HG02759 (cell line): Measurements from ENCODE around the gene MAP3K9.
"Not testable (repeated sequence)": the region's sequence is repeated elsewhere in the genome, so short reads cannot be mapped to it uniquely, and the experiment has no call there.

Source experiments
- ATAC-seq: cut with Tn5 transposase; IDR thresholded peaks from one replicate; pipeline ENCODE4 v1.9.1; 2021; ENCODE audit warnings: mild to moderate bottlenecking, moderate library complexity; ENCODE audit not compliant: unreplicated experiment

The MAP3K9 gene

GRCh38 chr14:70726651-70727375, 82.5 kb downstream of the MAP3K9 start:
- no peak for ATAC-seq

DNA sequence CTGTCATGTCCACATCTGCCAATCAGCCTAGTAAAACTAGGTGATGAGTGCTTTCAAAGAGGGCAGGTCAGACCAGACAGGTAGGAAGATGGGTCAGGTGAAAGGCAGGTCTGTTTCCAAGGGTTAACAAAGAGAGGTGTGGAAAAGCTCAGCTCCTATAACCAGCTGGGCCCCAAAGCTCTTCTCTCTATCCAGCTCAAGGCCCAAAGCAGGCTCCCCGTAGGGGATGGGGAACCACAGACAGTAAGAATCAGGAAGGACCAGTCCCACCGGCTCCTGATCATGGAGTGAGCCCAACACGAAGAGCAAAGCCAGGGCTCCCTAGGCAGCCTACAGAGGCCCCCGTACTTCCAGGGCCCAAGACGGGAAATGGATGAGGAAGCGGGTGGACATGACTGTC, 84.4 kb downstream of the MAP3K9 start:
- no peak for ATAC-seq

- ATAC-seq, result no peak
These were observed 85.2 kb downstream of the MAP3K9 start for GRCh38 chr14:70724110-70724509.

DNA sequence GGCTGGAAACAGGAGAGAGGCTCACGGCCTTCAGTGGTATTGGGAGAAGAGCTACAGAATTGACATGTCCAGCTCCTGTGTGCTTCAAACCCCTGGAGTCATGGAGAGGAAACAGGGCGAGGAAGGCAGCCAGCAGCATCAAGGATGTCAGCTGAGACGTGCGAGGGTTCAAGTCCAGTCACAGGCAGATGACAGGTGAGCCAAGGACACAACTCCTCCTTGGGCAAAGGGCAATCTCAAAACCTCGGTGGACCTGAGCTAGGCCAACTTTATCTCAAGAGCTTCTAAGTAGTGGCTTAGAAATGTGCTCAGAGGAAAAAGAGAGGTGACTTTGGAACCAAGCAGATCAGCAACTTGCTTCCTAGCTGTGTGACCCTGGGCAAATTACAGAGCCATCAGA, 86.0 kb downstream of the MAP3K9 start:
- no peak for ATAC-seq

GRCh38 chr14:70722418-70722817, 86.9 kb downstream of the MAP3K9 start:
- no peak for ATAC-seq

DNA sequence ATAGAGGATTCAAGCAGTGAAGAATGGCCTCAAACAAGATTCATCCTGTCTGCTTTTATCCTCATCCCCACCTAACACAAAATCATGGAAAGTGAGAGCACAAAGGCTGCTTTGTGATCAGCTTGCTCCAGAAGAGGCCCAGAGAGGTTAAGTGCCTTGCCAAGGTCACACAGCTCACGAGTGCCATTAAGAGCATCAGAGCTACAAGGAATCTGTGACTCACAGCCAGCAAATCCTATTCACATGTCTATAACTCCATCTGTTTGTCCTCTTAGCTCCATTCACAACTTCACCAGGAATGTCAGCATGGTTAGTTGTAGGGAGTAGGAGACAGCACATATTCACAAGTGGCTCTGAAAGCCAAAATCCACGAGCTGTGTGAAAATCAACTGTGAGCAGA, 87.8 kb downstream of the MAP3K9 start:
- no peak for ATAC-seq

DNA sequence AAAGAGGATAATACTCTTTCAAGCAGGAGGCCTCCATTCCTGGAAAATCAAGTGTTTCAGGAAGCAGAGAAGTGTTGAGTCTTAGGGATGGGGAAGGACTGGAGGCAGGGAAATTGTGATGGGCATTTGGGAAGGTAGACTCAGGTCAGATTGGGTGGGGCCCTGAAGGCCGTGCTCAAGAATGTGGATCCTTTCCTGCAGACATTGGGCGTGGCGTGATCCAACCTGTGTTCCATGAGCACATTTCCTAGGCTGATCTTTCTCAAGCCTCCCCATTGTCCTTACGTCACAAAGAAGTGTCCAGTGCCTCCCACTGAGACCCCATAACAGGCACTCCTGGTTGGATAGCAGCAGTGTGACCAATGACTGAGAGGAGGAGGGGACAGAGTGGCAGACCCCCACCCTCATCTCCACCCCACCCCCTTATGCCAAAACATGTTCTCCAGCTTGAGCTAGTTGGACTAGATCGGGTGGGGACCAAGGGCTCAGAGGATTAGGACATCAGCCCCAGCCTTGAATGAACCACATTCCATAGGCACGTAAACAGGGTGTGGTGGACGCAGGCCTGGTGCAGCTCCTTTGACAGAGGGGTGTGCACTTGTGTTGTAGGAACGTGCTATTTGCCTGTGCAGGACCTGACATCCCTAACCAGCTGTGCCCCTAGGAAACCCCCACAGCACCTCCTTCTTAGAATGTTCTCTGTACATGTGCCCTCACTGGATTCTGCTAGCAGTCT, 90.8 kb downstream of the MAP3K9 start:
- ATAC-seq, result no peak

DNA sequence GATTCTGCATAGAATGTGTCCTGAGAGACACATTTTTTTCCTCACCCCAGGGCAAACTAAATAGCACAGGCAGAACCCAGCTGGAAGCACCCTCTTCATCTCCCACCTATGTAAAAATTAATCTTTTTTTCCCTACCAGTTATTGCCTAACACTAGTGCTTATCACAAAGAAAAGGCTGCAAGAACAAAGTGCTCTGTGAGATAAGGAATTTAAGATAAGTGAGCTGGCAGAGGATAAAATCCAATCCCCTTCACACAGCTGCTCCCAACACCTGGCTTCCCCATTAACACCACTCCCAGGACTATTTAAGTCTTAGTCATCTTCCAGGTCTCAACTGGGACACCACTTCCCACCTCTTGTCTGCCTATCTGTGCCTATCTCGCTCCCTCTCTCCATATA, 92.4 kb downstream of the MAP3K9 start:
- ATAC-seq, result no peak

- ATAC-seq, result no peak
These were observed 92.8 kb downstream of the MAP3K9 start for GRCh38 chr14:70716483-70716882.

- ATAC-seq, result no peak
These were observed 95.2 kb downstream of the MAP3K9 start for GRCh38 chr14:70714055-70714550.

DNA sequence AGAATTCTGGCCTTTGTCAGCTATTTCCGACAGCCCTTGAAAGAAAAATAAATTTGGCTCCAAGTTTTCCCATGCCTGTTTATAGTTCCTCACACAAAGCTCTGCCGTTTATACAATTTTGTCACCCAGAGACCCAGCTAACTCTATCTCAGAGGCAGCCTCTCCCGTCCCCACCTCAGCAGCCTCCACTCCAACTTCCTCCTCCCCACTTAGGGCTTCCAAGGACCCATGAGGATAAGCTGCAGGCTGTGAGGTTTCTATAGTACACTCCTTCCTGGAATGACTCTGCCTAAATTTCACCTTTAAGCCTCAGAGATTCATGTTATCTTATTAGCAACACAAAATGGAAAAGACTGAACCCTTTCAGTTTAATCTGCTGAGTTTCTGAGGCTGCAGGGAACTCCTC, 95.8 kb downstream of the MAP3K9 start:
- ATAC-seq, result no peak

- ATAC-seq, result no peak
These were observed 96.2 kb downstream of the MAP3K9 start for GRCh38 chr14:70713096-70713495.

DNA sequence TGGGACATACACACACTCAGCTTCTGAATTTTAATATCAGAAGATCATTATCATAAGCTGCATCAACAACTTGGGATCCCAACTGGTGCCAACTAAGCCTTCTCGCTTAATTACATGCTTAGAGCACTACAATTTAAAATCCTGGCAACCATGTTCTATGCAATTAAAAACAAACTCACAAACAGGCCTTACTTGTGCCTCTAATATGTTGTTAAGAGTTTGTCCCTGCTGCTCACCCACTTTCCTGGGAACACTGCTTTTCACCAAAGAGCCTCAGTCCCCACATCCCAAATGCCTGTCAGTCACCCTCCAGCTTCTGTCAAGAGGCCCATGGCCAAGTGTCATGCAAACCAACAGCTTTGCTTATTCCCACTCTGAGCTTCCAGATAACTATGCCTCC, 97.9 kb downstream of the MAP3K9 start:
- ATAC-seq, result no peak

DNA sequence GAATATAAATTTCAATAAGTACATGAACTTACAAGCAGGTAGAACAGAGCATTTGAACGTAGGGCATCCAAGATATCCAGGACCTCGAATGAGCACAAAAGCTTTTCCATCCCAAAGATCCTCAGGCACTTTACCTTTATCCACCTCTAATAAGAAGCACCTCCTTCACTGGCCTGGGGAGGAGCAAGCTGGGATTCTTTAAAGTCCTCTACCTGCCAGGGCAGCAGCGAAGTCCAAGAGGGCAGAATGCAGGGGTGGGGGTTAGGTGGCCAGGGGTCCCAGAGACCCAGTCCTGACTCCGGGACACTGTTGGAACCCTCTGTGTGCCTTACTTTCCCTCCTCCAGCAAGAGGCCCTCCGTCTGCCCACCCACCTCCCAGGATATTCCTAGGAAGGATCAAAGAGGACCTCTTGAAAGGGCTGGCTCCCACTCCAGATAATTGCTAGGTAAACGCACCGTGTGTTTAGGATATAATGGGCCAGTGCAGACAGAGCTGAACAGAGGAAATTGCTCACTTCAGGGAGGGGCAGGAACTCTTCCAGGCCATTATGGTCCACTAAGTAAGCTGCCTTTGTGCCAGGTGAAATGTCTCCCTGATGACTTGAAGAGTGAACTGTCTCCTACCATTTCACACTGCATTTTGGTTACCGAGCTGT, 99.5 kb downstream of the MAP3K9 start:
- no peak for ATAC-seq

GRCh38 chr14:70708717-70709570, 100.4 kb downstream of the MAP3K9 start:
- ATAC-seq, result no peak

DNA sequence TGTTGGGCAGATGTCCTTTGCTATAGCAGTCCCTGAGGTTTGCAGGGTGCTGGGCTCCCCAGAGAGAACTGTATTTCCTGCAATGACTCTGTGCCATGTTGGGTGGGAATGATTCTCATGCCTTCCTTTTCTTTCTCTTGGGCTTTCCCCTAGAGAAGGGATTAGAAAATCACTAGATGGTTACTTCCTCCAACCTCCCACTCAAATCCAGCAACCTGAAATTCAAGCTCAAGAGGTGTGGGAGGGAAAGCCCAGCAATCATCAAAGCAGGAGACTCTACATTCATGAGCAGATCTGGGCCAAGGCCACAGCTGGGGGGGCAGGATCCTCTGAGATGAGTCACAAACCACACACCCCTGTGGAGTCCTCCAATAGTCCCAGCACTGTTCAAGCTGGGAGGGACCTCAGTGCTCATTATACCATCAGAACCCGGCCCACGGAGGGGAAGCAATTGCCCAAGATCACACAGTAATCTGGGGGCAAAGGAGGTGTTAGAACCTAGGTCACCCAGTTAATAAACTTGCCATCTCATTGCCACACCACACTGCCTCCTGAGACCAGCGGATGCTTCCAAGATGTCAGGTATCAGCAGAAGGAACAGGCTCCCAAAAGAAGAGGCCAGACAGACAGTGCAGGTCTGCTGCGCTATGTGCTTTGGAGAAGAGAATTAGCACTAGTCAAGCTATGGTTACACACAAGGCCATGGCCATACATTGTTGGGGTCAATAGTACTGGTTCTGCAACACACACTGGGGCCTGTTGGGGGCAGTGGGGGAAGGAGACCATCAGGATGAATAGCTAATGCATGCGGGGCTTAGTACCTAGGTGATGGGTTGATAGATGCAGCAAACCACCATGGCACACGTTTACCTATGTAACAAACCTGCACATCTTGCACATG, 101.9 kb downstream of the MAP3K9 start:
- ATAC-seq, result peak; percentile 91

DNA sequence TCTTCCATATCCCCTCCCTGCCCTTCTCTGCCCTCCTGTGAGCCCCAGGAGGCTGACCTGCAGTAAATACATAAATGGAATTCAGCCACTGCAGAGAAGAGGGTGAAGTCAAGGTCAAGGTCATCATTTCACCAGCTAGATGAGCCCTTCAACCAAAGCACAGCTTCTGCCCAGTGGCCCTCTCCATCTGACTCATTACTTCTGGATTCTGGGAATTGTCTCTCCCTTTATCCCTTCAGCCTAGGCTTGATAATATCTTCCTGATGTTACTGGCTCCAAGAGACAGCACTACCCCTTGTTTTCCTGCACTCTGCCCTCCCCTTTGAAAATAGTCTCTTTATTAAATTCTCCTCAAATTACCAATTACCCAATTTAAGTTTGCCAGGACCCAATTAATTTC, 103.1 kb downstream of the MAP3K9 start:
- no peak for ATAC-seq

GRCh38 chr14:70704960-70705359, 104.4 kb downstream of the MAP3K9 start:
- ATAC-seq, result no peak

DNA sequence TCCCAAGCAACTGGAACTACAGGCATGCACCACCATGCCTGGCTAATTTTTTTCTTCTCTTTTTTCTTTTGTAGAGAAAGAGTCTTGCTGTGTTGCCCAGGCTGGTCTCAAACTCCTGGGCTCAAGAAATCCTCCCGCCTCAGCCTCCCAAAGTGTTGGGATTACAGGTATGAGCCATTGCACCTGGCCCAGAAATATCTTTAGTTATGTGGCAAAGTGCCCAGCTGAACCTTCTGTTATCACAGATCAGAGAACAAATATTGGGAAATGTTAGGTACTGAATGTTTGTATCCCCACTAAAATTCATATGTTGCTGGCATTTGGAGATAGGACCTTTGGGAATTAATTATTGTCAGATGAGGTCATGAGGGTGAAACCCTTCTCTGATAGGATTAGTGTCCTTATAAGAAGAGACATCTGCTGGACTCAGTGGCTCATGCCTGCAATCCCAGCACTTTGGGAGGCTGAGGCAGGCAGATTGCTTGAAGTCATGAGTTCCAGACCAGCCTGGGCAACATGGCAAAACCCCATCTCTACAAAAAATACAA, 105.6 kb downstream of the MAP3K9 start:
- ATAC-seq, result not testable (repeated sequence)

DNA sequence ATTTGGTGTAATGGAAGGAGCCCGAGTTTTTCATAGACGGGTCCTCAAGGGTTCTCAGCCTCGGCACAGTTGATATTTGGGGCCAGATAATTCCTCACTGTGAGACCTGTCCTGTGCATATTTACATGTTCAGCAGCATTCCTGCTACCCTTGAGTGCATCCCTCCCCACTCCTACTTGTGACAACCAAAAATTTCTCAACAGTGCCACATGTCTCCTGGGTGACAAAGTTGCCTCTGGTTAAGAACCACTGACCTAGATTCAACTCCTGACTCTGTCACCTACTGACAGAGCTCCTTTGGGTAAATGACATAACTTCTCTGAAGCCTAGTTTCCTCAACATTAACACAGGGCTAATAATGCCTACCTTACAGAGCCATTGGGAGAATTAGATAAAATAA, 107.2 kb downstream of the MAP3K9 start:
- no peak for ATAC-seq
